CD4-positive, alpha-beta T cell treated with Interleukin-4 for 1 hour (primary cell): ENCODE data around the gene SLC44A4.
"Not testable (repeated sequence)": the region's sequence is repeated elsewhere in the genome, so short reads cannot be mapped to it uniquely, and the experiment has no call there.

ENCODE experiments used
- DNase-seq, 2 donors: peaks; one replicate each; pipeline ENCODE4 v3.0.0-alpha.2; 2020 to 2022

SLC44A4 gene

GRCh38 chr6:31825553-31825952 lies 53.2 kb downstream of the SLC44A4 start:
- DNase-seq: no peak

- not testable (repeated sequence) for DNase-seq
These were observed 55.1 kb downstream of the SLC44A4 start for GRCh38 chr6:31823592-31824196.

- DNase-seq: peak; percentile 81 to 82
These were observed 56.6 kb downstream of the SLC44A4 start for GRCh38 chr6:31822036-31822821.

GRCh38 chr6:31821301-31822035 lies 57.3 kb downstream of the SLC44A4 start:
- peak in 1 of 2 donors; percentile 48 for DNase-seq

GRCh38 chr6:31820399-31820798 lies 58.4 kb downstream of the SLC44A4 start:
- not testable (repeated sequence) for DNase-seq

- DNase-seq: no peak
These were observed 58.9 kb downstream of the SLC44A4 start for GRCh38 chr6:31819871-31820299.

- not testable (repeated sequence) for DNase-seq
These were observed 60.8 kb downstream of the SLC44A4 start for GRCh38 chr6:31817929-31818511.

GRCh38 chr6:31817133-31817928 lies 61.5 kb downstream of the SLC44A4 start:
- DNase-seq: peak in 1 of 2 donors; percentile 72

GRCh38 chr6:31815025-31815838 lies 63.6 kb downstream of the SLC44A4 start, which contains the start of the genes HSPA1A and HSPA1L:
HSPA1A (plus strand) TSS chr6:31815543; CDS start chr6:31815757, 214 bp downstream.
HSPA1L (minus strand) TSS chr6:31815283; CDS start chr6:31811972, 3,311 bp downstream.
- peak; percentile 86 to 90 for DNase-seq

- peak; percentile 75 to 76 for DNase-seq
These were observed 64.1 kb downstream of the SLC44A4 start for GRCh38 chr6:31814677-31815024.

- DNase-seq: no peak
These were observed 65.3 kb downstream of the SLC44A4 start for GRCh38 chr6:31813465-31813849.
